IMR-90 (cell line): Measurements from ENCODE around the gene SLC13A1. TPM values are rescaled to one million over a fixed set of nuclear protein-coding genes. Genes with fewer than 3 reads are reported as not detected.

Source experiments
- ATAC-seq: fragments of 200-7000 bp; cut with Tn5 transposase; 2 replicates; pipeline ENCODE4 v1.9.1; 2020; ENCODE audit warnings: low read depth, mild to moderate bottlenecking, moderate library complexity
- BruUV-seq: library from RNA; stranded (reverse); fragments of 400-500 nt; replicated peaks from 2 replicates; lab custom pipeline; 2021; lab: Mats Ljungman, UMichigan
- CTCF ChIA-PET: fragments of 300-600 bp; formaldehyde crosslinking; extraction: SDS; loops from one replicate; lab custom pipeline; 2021; ENCODE audit warnings: antibody characterized with exemption; lab: Yijun Ruan, JAX
- POLR2A ChIA-PET: fragments of 300-600 bp; sonication (Branson Sonifier 250); formaldehyde crosslinking; loops from one replicate; lab custom pipeline; 2022; ENCODE audit warnings: antibody characterized with exemption; ENCODE audit not compliant: unreplicated experiment; lab: Charles Lee
- DNase-seq: peaks from one replicate; pipeline ENCODE4 v3.0.0; 2013
- H2AFZ ChIP-seq: replicated peaks from 2 replicates; pipeline ENCODE3; 2013; ENCODE audit warnings: low read length, mild to moderate bottlenecking; ENCODE audit not compliant: poor library complexity
- H2AK5ac ChIP-seq: 2 replicates; pipeline ENCODE4 v1.6.1; 2013; ENCODE audit warnings: low read depth, low read length, inconsistent platforms
- H2AK9ac ChIP-seq: replicated peaks from 2 replicates; pipeline ENCODE3; 2013; ENCODE audit warnings: mild to moderate bottlenecking, low read depth, low read length, moderate library complexity; ENCODE audit not compliant: poor library complexity
- H2BK120ac ChIP-seq: 2 replicates; pipeline ENCODE4 v1.6.1; 2013; ENCODE audit warnings: low read depth, low read length, inconsistent platforms
- H2BK15ac ChIP-seq: 3 replicates; pipeline ENCODE4 v1.6.1; 2013; ENCODE audit warnings: low read depth, low read length, inconsistent platforms
- H2BK20ac ChIP-seq: 2 replicates; pipeline ENCODE4 v1.6.1; 2013; ENCODE audit warnings: low read depth, mild to moderate bottlenecking, inconsistent platforms, low read length, moderate library complexity
- H2BK5ac ChIP-seq: 2 replicates; pipeline ENCODE4 v1.6.1; 2013; ENCODE audit warnings: mild to moderate bottlenecking, low read depth, low read length, inconsistent platforms; ENCODE audit not compliant: poor library complexity, severe bottlenecking
- H3K14ac ChIP-seq: replicated peaks from 2 replicates; pipeline ENCODE4 v1.6.1; 2013; ENCODE audit warnings: low read depth, low read length, inconsistent platforms
- H3K18ac ChIP-seq: 2 replicates; pipeline ENCODE4 v1.6.1; 2013; ENCODE audit warnings: low read depth, low read length, control low read depth
- H3K23ac ChIP-seq: 2 replicates; pipeline ENCODE4 v1.6.1; 2013; ENCODE audit warnings: low read depth, low read length, inconsistent platforms
- H3K27ac ChIP-seq: 2 replicates; pipeline ENCODE4 v1.5.1; 2013; ENCODE audit warnings: mild to moderate bottlenecking, control low read depth, low read length; ENCODE audit not compliant: insufficient read depth
- H3K27me3 ChIP-seq: 2 replicates; pipeline ENCODE4 v1.6.1; 2013; ENCODE audit warnings: low read length; ENCODE audit not compliant: control insufficient read depth, insufficient read depth
- H3K36me3 ChIP-seq: 2 replicates; pipeline ENCODE4 v1.6.1; 2013; ENCODE audit warnings: low read length, mixed read lengths; ENCODE audit not compliant: control insufficient read depth, insufficient read depth
- H3K4ac ChIP-seq: 2 replicates; pipeline ENCODE4 v1.6.1; 2013; ENCODE audit warnings: low read depth, low read length, inconsistent platforms
- H3K4me1 ChIP-seq: 2 replicates; pipeline ENCODE4 v1.6.1; 2013; ENCODE audit warnings: low read length, mixed read lengths; ENCODE audit not compliant: control insufficient read depth, insufficient read depth
- H3K4me2 ChIP-seq: 2 replicates; pipeline ENCODE4 v1.6.1; 2013; ENCODE audit warnings: low read depth, mild to moderate bottlenecking, control low read depth, low read length, moderate library complexity
- H3K4me3 ChIP-seq: 2 replicates; pipeline ENCODE4 v1.5.1; 2013; ENCODE audit warnings: low read depth, mild to moderate bottlenecking, control low read depth, low read length, moderate library complexity; ENCODE audit not compliant: insufficient read depth
- H3K56ac ChIP-seq: 2 replicates; pipeline ENCODE4 v1.6.1; 2013; ENCODE audit warnings: low read length, inconsistent platforms; ENCODE audit not compliant: insufficient read depth; ENCODE audit errors: extremely low read depth
- H3K79me1 ChIP-seq, 2 experiments: 2 replicates each; pipeline ENCODE4 v1.6.1; 2013; ENCODE audit warnings: low read length in 2 of 2, inconsistent platforms in 1 of 2, low read depth in 1 of 2
- H3K9ac ChIP-seq: 2 replicates; pipeline ENCODE4 v1.6.1; 2013; ENCODE audit warnings: low read depth, low read length, control low read depth
- H3K9me1 ChIP-seq: 2 replicates; pipeline ENCODE4 v1.6.1; 2013; ENCODE audit warnings: low read length, inconsistent platforms; ENCODE audit not compliant: insufficient read depth
- H3K9me3 ChIP-seq: 2 replicates; pipeline ENCODE4 v1.6.1; 2013; ENCODE audit warnings: low read length; ENCODE audit not compliant: control insufficient read depth, insufficient read depth
- H4K20me1 ChIP-seq: 2 replicates; pipeline ENCODE4 v1.6.1; 2013; ENCODE audit warnings: low read length, inconsistent platforms; ENCODE audit not compliant: insufficient read depth
- H4K5ac ChIP-seq: 2 replicates; pipeline ENCODE4 v1.6.1; 2013; ENCODE audit warnings: mild to moderate bottlenecking, low read depth, low read length, control low read depth
- H4K8ac ChIP-seq, 2 experiments: 2 replicates each; pipeline ENCODE4 v1.6.1; 2013; ENCODE audit warnings: low read depth in 2 of 2, low read length in 2 of 2, control low read depth in 1 of 2, inconsistent platforms in 1 of 2
- H4K91ac ChIP-seq: 2 replicates; pipeline ENCODE4 v1.6.1; 2013; ENCODE audit warnings: low read depth, low read length, inconsistent platforms; ENCODE audit not compliant: insufficient read depth
- ELK1 ChIP-seq: fragments of 150-350 bp; IDR thresholded peaks from 2 replicates; pipeline ENCODE4 v1.6.1; 2016; ENCODE audit warnings: low read depth, mild to moderate bottlenecking, low read length, moderate library complexity, borderline replicate concordance
- WGBS, 2 experiments: methylation state at CpG; one replicate each; pipeline versions ENCODE4 v1.1.5 to v1.1.7; 2013; ENCODE audit warnings: missing lambda C conversion rate in 2 of 2; ENCODE audit not compliant: insufficient read length in 1 of 2; ENCODE audit errors: extremely low coverage in 2 of 2; 5-methylcytosine and 5-hydroxymethylcytosine counted together
- dilution Hi-C: fragments of 300-500 bp; cut with HindIII; formaldehyde crosslinking; loops from one replicate; pipeline ENCODE4 v1.14.3; 2018; ENCODE audit warnings: low sequenced_read_pairs; ENCODE audit not compliant: unreplicated experiment
- in situ Hi-C: fragments of 300-500 bp; cut with MboI; formaldehyde crosslinking; loops from 3 replicates; pipeline ENCODE4 v1.14.3; 2019; ENCODE audit warnings: low sequenced_read_pairs, inconsistent platforms, mixed read lengths
- intact Hi-C: fragments of 100-400 bp; cut with micrococcal nuclease; formaldehyde crosslinking; loops from 2 replicates; pipeline ENCODE4 v1.10.0; 2022
- polyA plus RNA-seq, 3 experiments: library from polyadenylated mRNA; depleted of rRNA; stranded (reverse); fragments of >200 nt; gene quantifications; 2 replicates each; pipeline ENCODE4 v1.2.3, GENCODE V29; 2012; ENCODE audit warnings: low replicate concordance in 1 of 3
- total RNA-seq: library from RNA; depleted of rRNA; stranded (reverse); fragments of >200 nt; gene quantifications from 2 replicates; pipeline ENCODE4 v1.2.3, GENCODE V29; 2012

The SLC13A1 gene
- total and polyA plus RNA-seq, 2 of the 4 experiments (the other 2 are of a cell fraction) = not detected

GRCh38 chr7:123193235-123193634, 6.5 kb downstream of the SLC13A1 start:
- H4K20me1 ChIP-seq = no peaks in the 10 kb centered on the region
- no peak overlapping the region for H2BK20ac ChIP-seq
- no peak overlapping the region for H2AFZ ChIP-seq
- H4K91ac ChIP-seq = no peak overlapping the region
- H3K79me1 ChIP-seq = no peaks in the 10 kb centered on the region
- no peak overlapping the region for H3K56ac ChIP-seq
- H3K27ac ChIP-seq = no peak overlapping the region
- ChIA-PET CTCF (no interaction called here), POLR2A (no interaction called here)
- WGBS, 2 experiments = no CpG with 5 or more reads among the region's 2 CpGs
- no peak overlapping the region for H4K8ac ChIP-seq
- H3K4me3 ChIP-seq = no peak overlapping the region
- H3K27me3 ChIP-seq = no peaks in the 10 kb centered on the region
- no peak for TF ChIP-seq ELK1
- no peaks in the 10 kb centered on the region for H3K36me3 ChIP-seq
- no peak overlapping the region for H2BK120ac ChIP-seq
- no peak overlapping the region for H3K4me2 ChIP-seq
- intact Hi-C loops (no loop called here), dilution Hi-C loops (no loop called here), in situ Hi-C loops (no loop called here)
- H3K4me1 ChIP-seq = no peaks in the 10 kb centered on the region
- no peak overlapping the region for H4K5ac ChIP-seq
- H2BK15ac ChIP-seq = no peak overlapping the region
- BruUV-seq = no TSS peak
- H3K9ac ChIP-seq = no peak overlapping the region
- H3K9me1 ChIP-seq = no peaks in the 10 kb centered on the region
- ATAC-seq (no peak), DNase-seq (no peak)
- no peak overlapping the region for H3K23ac ChIP-seq
- no peak overlapping the region for H3K18ac ChIP-seq
- no peak overlapping the region for H2BK5ac ChIP-seq
- no peak overlapping the region for H2AK9ac ChIP-seq
- no peak overlapping the region for H3K14ac ChIP-seq
- H3K9me3 ChIP-seq = peaks cover 2% of the 10 kb centered on the region; the same call in 1 of the 2 replicates
- no peak overlapping the region for H3K4ac ChIP-seq
- no peak overlapping the region for H2AK5ac ChIP-seq
